ENCODE results near the gene RFX3. TPM values are rescaled to one million over a fixed set of nuclear protein-coding genes. Genes with fewer than 3 reads are reported as not detected.

RFX3 gene
- total RNA-seq, 2 donors from 2014 or later = 8.4 to 10.6 TPM

- no peak for ATAC-seq
- intact Hi-C loops (cut with DNase I, micrococcal nuclease) = no loop called here
- no peak for DNase-seq
Measured at GRCh38 chr9:3262826-3263529, 262.8 kb downstream of the RFX3 start.

- intact Hi-C loops (cut with DNase I, micrococcal nuclease) = no loop called here
- ATAC-seq (no peak), DNase-seq (no peak)
Measured at GRCh38 chr9:3261484-3261883, 264.3 kb downstream of the RFX3 start.

- ATAC-seq = no peak
- no peak for DNase-seq
- intact Hi-C loops (cut with DNase I, micrococcal nuclease) = no loop called here
Measured at GRCh38 chr9:3256571-3257330, 269.1 kb downstream of the RFX3 start.

- no peak for DNase-seq
- intact Hi-C loops (cut with DNase I, micrococcal nuclease) = no loop called here
Measured at GRCh38 chr9:3251309-3251708, 274.5 kb downstream of the RFX3 start.

GRCh38 chr9:3250741-3251140 lies 275.1 kb downstream of the RFX3 start:
- DNase-seq (no peak), ATAC-seq (no peak)
- intact Hi-C loops (cut with DNase I, micrococcal nuclease) = no loop called here

More at GRCh38 chr9:3251309-3251708, 274.5 kb downstream of the RFX3 start:
- ATAC-seq = no peak

GRCh38 chr9:3247211-3247610 lies 278.6 kb downstream of the RFX3 start:
- DNase-seq = no peak
- intact Hi-C loops (cut with DNase I, micrococcal nuclease) = no loop called here

GRCh38 chr9:3246241-3246640 lies 279.6 kb downstream of the RFX3 start:
- no peak for DNase-seq
- intact Hi-C loops (cut with DNase I, micrococcal nuclease) = no loop called here
- ATAC-seq = no peak

More at GRCh38 chr9:3247211-3247610, 278.6 kb downstream of the RFX3 start:
- no peak for ATAC-seq

- intact Hi-C loops (cut with DNase I, micrococcal nuclease) = no loop called here
- no peak for ATAC-seq
- DNase-seq = no peak
Measured at GRCh38 chr9:3244963-3245653, 280.7 kb downstream of the RFX3 start.

- no peak for ATAC-seq
- intact Hi-C loops (cut with DNase I, micrococcal nuclease) = no loop called here
- no peak for DNase-seq
Measured at GRCh38 chr9:3243683-3244082, 282.1 kb downstream of the RFX3 start.

- intact Hi-C loops (cut with DNase I, micrococcal nuclease) = no loop called here
- DNase-seq (no peak), ATAC-seq (no peak)
Measured at GRCh38 chr9:3241290-3241689, 284.5 kb downstream of the RFX3 start.

- DNase-seq = peak; percentile 51 to 77
- ATAC-seq = peak; percentile 92
- intact Hi-C loops (cut with DNase I, micrococcal nuclease) = no loop called here
Measured at GRCh38 chr9:3240656-3241268, 285.0 kb downstream of the RFX3 start.

- intact Hi-C loops (cut with DNase I, micrococcal nuclease) = no loop called here
- DNase-seq (no peak), ATAC-seq (no peak)
Measured at GRCh38 chr9:3239240-3239639, 286.6 kb downstream of the RFX3 start.

- no peak for ATAC-seq
- DNase-seq = no peak
- intact Hi-C loops (cut with DNase I, micrococcal nuclease) = no loop called here
Measured at GRCh38 chr9:3238236-3238635, 287.6 kb downstream of the RFX3 start.

GRCh38 chr9:3237121-3237520 lies 288.7 kb downstream of the RFX3 start:
- ATAC-seq = no peak
- intact Hi-C loops (cut with DNase I, micrococcal nuclease) = no loop called here
- DNase-seq = no peak

- no peak for ATAC-seq
- intact Hi-C loops (cut with DNase I, micrococcal nuclease) = no loop called here
- DNase-seq = no peak
Measured at GRCh38 chr9:3235497-3235896, 290.3 kb downstream of the RFX3 start.

- no peak for ATAC-seq
- intact Hi-C loops (cut with DNase I, micrococcal nuclease) = no loop called here
Measured at GRCh38 chr9:3224931-3225330, 300.9 kb downstream of the RFX3 start.

GRCh38 chr9:3215658-3216057 lies 310.1 kb downstream of the RFX3 start:
- intact Hi-C loops (cut with DNase I, micrococcal nuclease) = no loop called here
- no peak for ATAC-seq
- DNase-seq = no peak

More at GRCh38 chr9:3224931-3225330, 300.9 kb downstream of the RFX3 start:
- DNase-seq = no peak

GRCh38 chr9:3214741-3215140 lies 311.1 kb downstream of the RFX3 start:
- intact Hi-C loops (cut with DNase I, micrococcal nuclease) = no loop called here
- DNase-seq (no peak), ATAC-seq (no peak)

GRCh38 chr9:3205421-3206095 lies 320.2 kb downstream of the RFX3 start:
- DNase-seq (no peak), ATAC-seq (no peak)
- intact Hi-C loops (cut with DNase I, micrococcal nuclease) = no loop called here
